B cell (primary cell): ENCODE measurements around the gene ZNF273.

Experiments
- EZH2 ChIP-seq: IDR thresholded peaks from 2 replicates; pipeline ENCODE4 v1.6.1; 2012; ENCODE audit warnings: borderline replicate concordance, low read depth, mild to moderate bottlenecking, moderate library complexity, low read length; ENCODE audit not compliant: insufficient read depth, poor library complexity, severe bottlenecking
- TF ChIP-seq, protein P1 (sequence below): fragments of 200-600 bp; IDR thresholded peaks from one replicate; pipeline ENCODE4 v1.8.0; 2022; ENCODE audit warnings: antibody characterized with exemption, mild to moderate bottlenecking

DNA sequence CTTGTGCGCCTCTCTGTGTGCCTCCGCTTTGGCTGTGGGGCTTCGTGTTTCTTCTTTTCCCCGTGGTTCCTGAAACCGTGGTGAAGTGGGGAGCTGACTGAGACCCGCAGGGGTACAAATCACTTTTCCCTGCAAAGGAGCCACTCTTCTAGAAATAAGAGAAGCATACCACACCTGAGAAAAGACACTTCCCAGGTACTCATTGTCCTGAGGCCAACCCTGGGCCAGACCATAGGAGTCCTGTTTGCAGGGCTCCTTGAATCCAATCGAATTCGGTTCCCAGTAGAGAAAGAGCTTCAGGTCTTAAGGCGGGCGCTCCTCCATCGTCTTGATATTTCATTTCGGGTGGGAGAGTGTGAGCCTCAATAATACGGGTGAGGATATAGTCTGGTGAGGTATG, 32.4 kb upstream of the ZNF273 start:
- TF ChIP-seq, protein P1, sequence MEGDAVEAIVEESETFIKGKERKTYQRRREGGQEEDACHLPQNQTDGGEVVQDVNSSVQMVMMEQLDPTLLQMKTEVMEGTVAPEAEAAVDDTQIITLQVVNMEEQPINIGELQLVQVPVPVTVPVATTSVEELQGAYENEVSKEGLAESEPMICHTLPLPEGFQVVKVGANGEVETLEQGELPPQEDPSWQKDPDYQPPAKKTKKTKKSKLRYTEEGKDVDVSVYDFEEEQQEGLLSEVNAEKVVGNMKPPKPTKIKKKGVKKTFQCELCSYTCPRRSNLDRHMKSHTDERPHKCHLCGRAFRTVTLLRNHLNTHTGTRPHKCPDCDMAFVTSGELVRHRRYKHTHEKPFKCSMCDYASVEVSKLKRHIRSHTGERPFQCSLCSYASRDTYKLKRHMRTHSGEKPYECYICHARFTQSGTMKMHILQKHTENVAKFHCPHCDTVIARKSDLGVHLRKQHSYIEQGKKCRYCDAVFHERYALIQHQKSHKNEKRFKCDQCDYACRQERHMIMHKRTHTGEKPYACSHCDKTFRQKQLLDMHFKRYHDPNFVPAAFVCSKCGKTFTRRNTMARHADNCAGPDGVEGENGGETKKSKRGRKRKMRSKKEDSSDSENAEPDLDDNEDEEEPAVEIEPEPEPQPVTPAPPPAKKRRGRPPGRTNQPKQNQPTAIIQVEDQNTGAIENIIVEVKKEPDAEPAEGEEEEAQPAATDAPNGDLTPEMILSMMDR, result no peak
- TF ChIP-seq EZH2, result no peak
